HUES6 (cell line): Measurements from ENCODE around the gene DMRT1.

ENCODE experiments used
- H3K27ac ChIP-seq: 2 replicates; pipeline ENCODE4 v1.7.0; 2013; ENCODE audit warnings: low read depth, mild to moderate bottlenecking, low read length, inconsistent platforms
- H3K27me3 ChIP-seq: 2 replicates; pipeline ENCODE4 v1.6.1; 2013; ENCODE audit warnings: low read length; ENCODE audit not compliant: control insufficient read depth, insufficient read depth
- H3K36me3 ChIP-seq: 2 replicates; pipeline ENCODE4 v1.6.1; 2013; ENCODE audit warnings: low read length; ENCODE audit not compliant: control insufficient read depth, insufficient read depth
- H3K4me1 ChIP-seq: 2 replicates; pipeline ENCODE4 v1.6.1; 2013; ENCODE audit warnings: low read length; ENCODE audit not compliant: control insufficient read depth, insufficient read depth
- H3K4me3 ChIP-seq: 2 replicates; pipeline ENCODE4 v1.5.1; 2013; ENCODE audit warnings: low read depth, low read length
- H3K9ac ChIP-seq: one replicate; pipeline ENCODE4 v1.6.1; 2013; ENCODE audit warnings: mild to moderate bottlenecking, low read length
- H3K9me3 ChIP-seq: 2 replicates; pipeline ENCODE4 v1.6.1; 2013; ENCODE audit warnings: low read depth, low read length; ENCODE audit not compliant: control insufficient read depth, insufficient read depth

Gene DMRT1

DNA sequence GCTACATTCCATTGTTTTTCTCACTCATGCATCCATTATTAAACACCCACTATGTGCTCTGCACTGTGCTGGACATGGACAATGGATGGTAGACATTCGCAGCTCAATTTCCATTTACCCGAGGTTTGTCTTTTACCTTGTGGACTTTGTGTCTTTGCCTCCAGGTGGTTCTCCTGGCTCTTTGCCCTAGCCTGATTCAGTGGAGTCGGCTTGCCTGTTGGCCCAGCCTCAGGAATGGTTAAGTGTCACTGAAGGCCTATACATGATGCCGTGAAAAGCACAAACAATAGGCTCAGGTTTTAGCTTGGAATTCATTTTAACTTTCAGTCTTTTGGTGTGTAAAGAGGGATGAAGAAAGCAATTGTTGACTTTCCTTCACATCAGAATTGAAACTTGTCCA is 118.4 kb downstream of the DMRT1 start:
- H3K27me3 ChIP-seq = peaks cover 65% of the 10 kb centered on the region
- H3K36me3 ChIP-seq = no peaks in the 10 kb centered on the region
- H3K9me3 ChIP-seq = no peaks in the 10 kb centered on the region

DNA sequence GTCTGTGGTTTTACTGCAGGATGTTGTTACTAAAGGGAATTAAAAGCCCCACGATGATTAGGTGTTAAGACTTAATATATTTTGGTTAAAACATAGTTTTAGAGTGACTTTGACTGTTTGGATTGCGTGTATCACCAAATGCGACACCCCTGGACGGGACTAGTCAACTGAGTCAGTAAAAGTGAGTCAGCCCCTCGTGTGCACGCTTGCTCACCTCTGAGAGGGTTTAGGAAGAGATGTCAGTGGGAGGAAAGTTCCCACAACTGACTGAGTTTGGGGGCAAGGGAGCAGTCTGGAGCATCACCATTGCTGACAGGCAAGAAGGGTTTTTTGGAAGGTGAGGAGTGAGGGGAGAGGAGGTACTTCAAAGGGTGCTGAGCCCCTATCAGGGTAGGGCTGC is 120.5 kb downstream of the DMRT1 start:
- Histone ChIP-seq H3K36me3 (no peaks in the 10 kb centered on the region), H3K27me3 (peaks cover 78% of the 10 kb centered on the region), H3K9ac (no peak overlapping the region)

More for the DNA sequence above, 118.4 kb downstream of the DMRT1 start:
- Histone ChIP-seq H3K9ac (no peak overlapping the region), H3K4me1 (no peaks in the 10 kb centered on the region), H3K4me3 (no peak overlapping the region), H3K27ac (no peak overlapping the region)

DNA sequence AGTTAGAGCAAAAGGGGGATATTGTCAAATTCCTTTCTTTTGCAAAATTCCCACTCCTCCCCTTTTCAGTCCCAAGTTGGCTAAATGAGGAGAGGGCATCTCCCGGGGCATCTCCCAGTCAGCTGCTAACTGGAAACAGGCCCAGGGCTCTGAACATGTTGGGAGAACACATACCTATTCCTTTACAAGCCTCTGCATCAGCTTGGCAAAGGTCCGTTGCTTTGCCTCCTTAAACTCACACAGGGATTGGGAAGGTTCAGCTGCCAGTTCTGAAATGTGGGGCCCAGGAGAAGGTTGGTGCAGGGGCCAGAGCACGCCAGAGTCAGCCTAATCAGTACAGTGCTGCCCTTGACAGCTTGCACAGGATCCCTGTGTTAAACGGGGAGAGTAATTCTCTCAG is 124.0 kb downstream of the DMRT1 start:
- Histone ChIP-seq H3K4me3 (no peak overlapping the region), H3K9ac (no peak overlapping the region), H3K27me3 (peaks cover 98% of the 10 kb centered on the region), H3K27ac (no peak overlapping the region), H3K4me1 (peaks cover 22% of the 10 kb centered on the region), H3K36me3 (no peaks in the 10 kb centered on the region), H3K9me3 (no peaks in the 10 kb centered on the region)

More for the DNA sequence above, 120.5 kb downstream of the DMRT1 start:
- Histone ChIP-seq H3K27ac (no peak overlapping the region), H3K9me3 (no peaks in the 10 kb centered on the region), H3K4me3 (no peak overlapping the region), H3K4me1 (0 out of 2 replicates have a peak, but pooled peaks cover 5% of the 10 kb centered on the region)

DNA sequence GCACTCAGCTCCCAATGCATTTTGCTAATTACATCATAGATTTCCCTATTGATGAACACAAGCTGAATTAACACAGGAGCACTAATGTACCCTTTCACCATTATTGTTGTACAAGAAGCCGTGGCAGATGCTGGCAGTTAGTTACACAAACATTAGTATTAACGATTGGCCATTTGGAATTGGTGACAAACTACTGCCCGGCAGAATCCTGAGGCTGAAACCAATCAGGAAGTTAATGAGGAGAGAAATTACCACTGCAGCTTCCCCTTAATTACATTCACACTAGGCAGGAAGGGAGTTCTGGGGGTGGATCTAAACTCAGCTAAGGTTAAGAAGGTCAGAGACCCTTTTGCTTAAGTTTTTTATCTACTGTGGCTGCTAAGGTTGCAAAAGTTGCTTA is 125.4 kb downstream of the DMRT1 start:
- H3K4me3 ChIP-seq = no peak overlapping the region
- H3K4me1 ChIP-seq = peaks cover 25% of the 10 kb centered on the region
- no peak overlapping the region for H3K9ac ChIP-seq
- H3K27ac ChIP-seq = no peak overlapping the region
- H3K36me3 ChIP-seq = no peaks in the 10 kb centered on the region
- peaks cover 97% of the 10 kb centered on the region for H3K27me3 ChIP-seq
- H3K9me3 ChIP-seq = no peaks in the 10 kb centered on the region

DNA sequence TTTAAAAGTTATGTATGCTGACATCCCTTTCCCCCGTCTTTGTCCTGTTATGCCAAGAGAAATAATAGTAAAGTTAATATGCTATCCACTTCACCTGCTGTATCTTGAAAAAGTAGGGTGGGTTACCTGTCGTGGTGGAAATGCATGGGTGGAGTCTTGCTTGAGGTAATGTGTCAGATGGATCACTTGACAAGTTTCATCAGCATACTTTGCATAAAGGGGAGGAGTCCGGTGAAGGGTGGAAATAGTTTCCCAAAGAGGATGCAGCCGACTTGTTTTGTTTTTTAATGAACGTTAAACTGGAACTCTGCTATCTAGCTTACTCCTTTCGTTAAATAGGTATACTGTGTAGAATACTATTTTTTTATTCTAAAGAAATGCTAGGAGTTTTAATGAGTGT is 125.9 kb downstream of the DMRT1 start:
- H3K9me3 ChIP-seq = no peaks in the 10 kb centered on the region
- peaks cover 28% of the 10 kb centered on the region for H3K4me1 ChIP-seq
- peaks cover 97% of the 10 kb centered on the region for H3K27me3 ChIP-seq
- no peaks in the 10 kb centered on the region for H3K36me3 ChIP-seq
- peak overlapping the region; percentile 44 for H3K4me3 ChIP-seq
- no peak overlapping the region for H3K27ac ChIP-seq
- no peak overlapping the region for H3K9ac ChIP-seq

DNA sequence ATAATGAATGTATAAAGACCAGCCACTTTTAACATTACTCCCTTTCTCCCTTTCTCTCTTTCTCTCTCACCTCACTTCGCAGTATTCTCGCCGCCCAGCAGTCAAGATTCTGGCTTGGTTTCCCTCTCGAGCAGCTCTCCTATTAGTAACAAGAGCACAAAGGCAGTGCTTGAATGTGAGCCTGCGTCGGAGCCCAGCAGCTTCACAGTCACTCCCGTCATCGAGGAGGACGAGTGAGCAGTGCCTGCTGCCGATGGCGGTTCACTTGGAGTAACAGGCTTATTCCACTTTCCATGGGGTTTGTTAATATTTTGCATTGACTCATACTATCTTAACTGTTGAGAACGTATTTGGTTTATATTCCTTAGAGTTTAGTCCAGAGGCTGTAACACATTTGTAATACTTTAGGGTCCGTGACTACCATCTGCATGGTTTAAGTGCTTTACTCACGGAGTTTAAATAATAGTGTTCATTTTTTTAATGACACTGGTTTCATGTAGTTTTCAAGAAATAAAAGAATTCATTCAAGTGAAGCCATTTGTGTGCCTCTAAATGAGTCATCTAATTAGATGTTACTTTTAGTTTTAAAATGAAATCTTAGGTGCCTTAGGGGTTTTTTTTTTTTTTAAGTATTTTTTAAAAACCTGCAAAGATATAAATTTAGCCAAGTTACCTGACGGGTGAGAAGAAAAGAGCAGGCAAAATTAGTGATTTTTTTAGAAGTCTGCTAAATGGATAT is 126.6 kb downstream of the DMRT1 start:
- H3K27ac ChIP-seq = no peak overlapping the region
- no peak overlapping the region for H3K9ac ChIP-seq
- no peaks in the 10 kb centered on the region for H3K36me3 ChIP-seq
- peak overlapping the region; percentile 44 for H3K4me3 ChIP-seq
- H3K27me3 ChIP-seq = peaks cover 97% of the 10 kb centered on the region
- H3K9me3 ChIP-seq = no peaks in the 10 kb centered on the region
- H3K4me1 ChIP-seq = peaks cover 34% of the 10 kb centered on the region

DNA sequence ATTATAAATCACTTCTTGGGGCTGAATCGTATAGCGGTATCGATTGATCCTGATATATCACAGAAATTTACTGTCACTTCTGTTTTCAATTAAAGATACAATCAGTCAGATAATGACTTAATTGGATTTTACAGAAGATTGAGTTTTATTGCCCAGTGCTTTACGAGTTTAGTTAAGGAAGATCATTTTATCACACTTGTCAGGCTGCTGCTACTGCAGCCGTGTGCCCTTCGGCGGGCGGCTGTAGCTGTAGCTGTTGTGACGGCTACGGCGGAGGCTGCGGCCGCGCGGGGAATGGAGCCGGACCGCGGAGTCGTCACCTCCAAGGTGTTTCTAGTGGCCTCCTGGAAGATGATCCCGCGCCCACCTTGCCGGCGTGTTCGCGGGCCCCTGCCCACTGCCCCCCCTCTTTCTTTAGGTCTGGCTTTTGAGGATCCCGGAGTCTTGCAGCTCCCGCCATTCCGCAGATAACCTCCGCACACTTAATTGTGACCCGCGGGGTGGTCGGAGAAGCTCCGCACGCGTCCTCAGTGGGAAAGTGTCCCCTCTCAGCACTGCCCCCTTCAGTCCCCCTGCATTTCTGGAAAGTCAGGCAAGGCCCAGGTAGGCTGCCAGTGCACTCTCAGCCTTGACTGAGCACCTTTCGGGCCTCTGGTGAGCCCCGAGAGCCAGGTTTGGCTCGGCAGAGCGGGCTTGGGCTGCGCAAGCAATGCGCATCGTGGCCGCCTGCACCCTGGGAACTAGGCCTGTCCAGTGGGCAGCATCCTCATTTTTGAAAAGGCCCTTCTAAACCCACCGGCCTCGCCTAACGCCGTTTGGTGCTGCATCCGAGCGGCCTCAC is 128.0 kb downstream of the DMRT1 start:
- Histone ChIP-seq H3K27ac (no peak overlapping the region), H3K9ac (no peak overlapping the region), H3K9me3 (no peaks in the 10 kb centered on the region), H3K4me3 (peak overlapping the region; percentile 67), H3K27me3 (peaks cover 99% of the 10 kb centered on the region), H3K36me3 (no peaks in the 10 kb centered on the region), H3K4me1 (peaks cover 42% of the 10 kb centered on the region)

DNA sequence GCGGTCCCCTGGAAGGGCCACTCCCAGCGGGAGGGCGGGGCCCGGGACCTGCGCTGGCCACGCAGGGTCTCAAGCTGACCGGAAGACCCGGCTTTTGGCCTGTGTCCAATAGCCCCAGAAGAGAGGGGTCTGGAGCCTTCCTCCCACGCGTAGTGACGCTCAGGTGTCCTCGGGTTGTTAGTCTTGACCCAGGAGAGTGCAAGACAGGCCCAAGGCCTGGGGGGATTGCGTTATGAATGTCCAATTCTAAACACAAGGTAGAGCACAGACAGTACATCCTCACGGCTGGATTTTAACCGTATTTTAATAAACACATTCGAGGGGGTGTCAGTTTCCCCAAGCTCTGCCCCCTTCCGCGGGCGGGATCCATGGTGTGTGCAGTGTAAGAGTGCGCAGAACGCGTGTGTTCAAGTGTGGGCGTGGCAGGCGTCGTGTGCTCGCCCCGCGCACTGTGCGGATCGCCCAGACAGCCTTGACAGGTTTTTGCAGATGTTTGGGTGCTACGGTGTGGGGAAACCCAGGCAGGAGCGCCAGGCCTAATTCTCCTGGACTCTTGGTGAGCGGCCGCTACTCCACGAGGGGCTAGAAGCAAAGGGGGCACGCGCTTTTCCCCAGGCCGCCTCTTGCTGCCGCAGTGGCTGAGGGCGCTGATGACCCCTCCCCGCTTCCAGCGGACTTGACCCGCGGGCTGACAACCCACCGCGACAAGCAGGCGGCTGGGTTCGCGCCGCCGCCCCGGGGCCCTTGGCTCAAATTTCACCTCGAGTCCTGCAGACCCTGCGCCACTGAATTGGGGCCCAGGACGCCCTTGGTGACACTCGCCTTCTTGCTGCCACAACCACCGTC is 128.9 kb downstream of the DMRT1 start:
- Histone ChIP-seq H3K9ac (no peak overlapping the region), H3K4me3 (peak overlapping the region; percentile 67), H3K4me1 (peaks cover 45% of the 10 kb centered on the region), H3K27ac (no peak overlapping the region), H3K9me3 (no peaks in the 10 kb centered on the region), H3K36me3 (no peaks in the 10 kb centered on the region), H3K27me3 (peaks cover 99% of the 10 kb centered on the region)

DNA sequence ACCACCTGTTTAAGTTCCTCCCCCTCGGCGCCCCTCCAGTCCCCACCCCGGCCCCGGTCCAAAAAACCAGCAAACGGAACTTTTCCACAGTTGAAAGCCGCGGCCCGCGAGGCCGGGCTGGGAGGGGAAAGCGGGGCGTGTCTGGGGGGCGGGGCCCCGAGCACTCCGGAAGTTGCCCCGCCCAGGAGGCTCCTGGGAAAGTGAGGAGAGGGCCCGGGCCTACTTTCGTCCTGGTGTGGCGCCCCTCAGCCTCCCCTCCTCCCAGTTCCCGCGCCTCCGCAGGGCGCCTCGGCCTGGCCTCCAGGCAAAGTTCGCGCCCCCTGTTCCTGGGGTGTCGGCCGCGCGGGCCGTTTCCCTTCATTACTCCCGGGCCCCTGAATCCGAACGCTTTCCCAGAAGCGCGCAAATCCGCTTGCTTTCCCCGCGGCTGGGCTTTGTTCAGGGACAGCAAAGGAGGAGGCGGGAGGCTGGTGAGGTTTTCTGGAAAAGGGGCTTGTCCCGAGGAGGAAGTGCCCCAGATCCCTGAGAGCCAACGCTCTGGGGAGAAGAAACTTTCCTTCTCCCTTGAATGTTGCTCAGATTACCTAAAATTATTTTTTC is 130.5 kb downstream of the DMRT1 start:
- Histone ChIP-seq H3K9ac (peak overlapping the region; percentile 22), H3K36me3 (no peaks in the 10 kb centered on the region), H3K4me1 (peaks cover 41% of the 10 kb centered on the region), H3K4me3 (peak overlapping the region; percentile 67), H3K9me3 (no peaks in the 10 kb centered on the region), H3K27me3 (peaks cover 99% of the 10 kb centered on the region), H3K27ac (no peak overlapping the region)

DNA sequence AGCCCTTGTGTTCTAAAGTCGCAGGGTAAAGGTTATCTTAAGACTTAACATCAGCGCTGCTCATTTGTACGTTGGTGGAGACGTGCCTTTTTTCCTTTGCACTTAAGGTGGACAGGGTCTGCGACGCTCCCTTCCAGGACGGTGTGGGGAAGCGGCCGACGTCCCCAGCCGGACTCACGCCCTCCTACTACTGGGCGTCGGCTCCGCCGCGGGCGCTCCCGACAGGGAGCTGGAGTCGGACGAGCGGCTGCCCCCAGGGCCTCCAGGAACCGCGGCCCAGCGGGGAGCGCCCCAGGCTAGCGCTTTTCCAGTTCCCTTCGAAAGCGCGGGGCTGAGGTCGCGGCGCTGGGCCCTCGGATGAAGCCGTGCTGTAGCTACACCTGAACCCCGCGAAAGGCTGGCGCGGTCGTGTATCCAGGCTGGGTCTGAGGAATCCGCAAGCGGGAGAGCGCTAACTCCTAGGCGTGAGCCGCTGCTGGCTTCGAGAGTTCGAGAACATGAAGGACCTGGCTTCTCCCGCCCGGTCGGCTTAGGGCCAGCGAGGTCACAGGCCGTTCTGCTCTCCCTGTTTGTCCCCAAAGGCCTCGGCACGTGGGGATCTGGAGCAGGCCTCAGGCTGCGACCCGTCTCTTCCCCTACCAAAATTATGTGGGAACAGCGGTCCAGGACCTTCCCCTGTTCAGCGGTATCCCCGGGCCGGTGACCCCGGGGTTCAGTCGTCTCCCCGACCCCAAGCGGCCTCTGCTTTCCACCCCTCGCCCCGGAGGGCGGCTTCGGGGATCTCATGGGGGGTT is 131.2 kb downstream of the DMRT1 start:
- Histone ChIP-seq H3K36me3 (no peaks in the 10 kb centered on the region), H3K27ac (no peak overlapping the region), H3K27me3 (peaks cover 99% of the 10 kb centered on the region), H3K9me3 (no peaks in the 10 kb centered on the region), H3K4me1 (peaks cover 41% of the 10 kb centered on the region), H3K9ac (peak overlapping the region; percentile 22), H3K4me3 (peak overlapping the region; percentile 67)
